HG02943 (cell line): ENCODE results near the gene ACSF3.

ENCODE experiments used
- ATAC-seq: cut with Tn5 transposase; IDR thresholded peaks from one replicate; pipeline ENCODE4 v1.9.1; 2021; ENCODE audit warnings: mild to moderate bottlenecking, low read depth, moderate library complexity; ENCODE audit not compliant: unreplicated experiment

ACSF3 gene

GRCh38 chr16:89140981-89141883, 47.6 kb downstream of the ACSF3 start:
- no peak for ATAC-seq

- no peak for ATAC-seq
These were observed 48.2 kb downstream of the ACSF3 start for GRCh38 chr16:89141884-89142267.

- ATAC-seq, result no peak
These were observed 49.0 kb downstream of the ACSF3 start for GRCh38 chr16:89142474-89143195.

- no peak for ATAC-seq
These were observed 49.6 kb downstream of the ACSF3 start for GRCh38 chr16:89143201-89143741.

- ATAC-seq, result no peak
These were observed 50.4 kb downstream of the ACSF3 start for GRCh38 chr16:89143911-89144675.

GRCh38 chr16:89144681-89145080, 51.0 kb downstream of the ACSF3 start:
- ATAC-seq, result no peak

- no peak for ATAC-seq
These were observed 51.9 kb downstream of the ACSF3 start for GRCh38 chr16:89145406-89146161.

GRCh38 chr16:89146211-89147005, 52.8 kb downstream of the ACSF3 start:
- no peak for ATAC-seq

GRCh38 chr16:89147085-89147817, 53.6 kb downstream of the ACSF3 start:
- no peak for ATAC-seq

- no peak for ATAC-seq
These were observed 55.7 kb downstream of the ACSF3 start for GRCh38 chr16:89149386-89149785.

- no peak for ATAC-seq
These were observed 56.6 kb downstream of the ACSF3 start for GRCh38 chr16:89150090-89150835.

GRCh38 chr16:89150981-89151380, 57.3 kb downstream of the ACSF3 start:
- no peak for ATAC-seq

- ATAC-seq, result no peak
These were observed 59.4 kb downstream of the ACSF3 start for GRCh38 chr16:89152831-89153700.

GRCh38 chr16:89153848-89154271, 60.2 kb downstream of the ACSF3 start:
- ATAC-seq, result no peak

GRCh38 chr16:89154390-89155183, 60.9 kb downstream of the ACSF3 start:
- no peak for ATAC-seq

GRCh38 chr16:89155184-89155679, 61.6 kb downstream of the ACSF3 start:
- no peak for ATAC-seq
